Measurements from ENCODE around the gene CIP2A.

Gene CIP2A

DNA sequence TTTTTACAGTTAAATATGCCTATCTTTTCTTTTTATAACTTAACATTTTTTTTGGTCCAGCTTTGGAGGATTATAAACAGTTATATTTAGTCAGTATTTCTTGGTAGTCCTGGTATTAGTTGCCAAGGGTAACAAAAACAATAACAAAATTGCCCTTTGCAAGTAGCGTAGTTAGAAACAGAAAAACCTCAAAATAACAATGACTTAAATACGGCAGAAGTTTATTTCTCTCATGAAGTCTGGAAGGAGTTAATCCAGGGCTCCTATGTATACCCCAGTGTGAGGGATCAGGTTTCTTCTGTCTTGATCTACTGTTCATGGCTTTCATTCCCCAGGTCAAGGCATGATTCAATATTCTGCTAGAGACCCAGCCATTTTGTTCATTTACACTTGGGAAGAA lies 64.7 kb downstream of the CIP2A start:
- no peak for DNase-seq
- TF ChIP-seq CTCF (IDR thresholded peaks at IDR 0.05; ENCODE audit: low read length): no peak
- no peak for TF ChIP-seq EZH2phosphoT487 (IDR thresholded peaks at IDR 0.05; ENCODE audit: low read length)
- TF ChIP-seq EZH2 (optimal IDR thresholded peaks at IDR 0.05; ENCODE audit: low read depth, low read length): no peak
- no peaks in the 10 kb centered on the region for H3K9me3 ChIP-seq (replicated peaks; ENCODE audit: insufficient read depth, low read length)
- H3K4me3 ChIP-seq (ENCODE audit: low read length): no peak overlapping the region
- no peaks in the 10 kb centered on the region for H3F3A ChIP-seq (ENCODE audit: insufficient read depth, low read length)
- H4K20me1 ChIP-seq (ENCODE audit: insufficient read depth, low read length): no peaks in the 10 kb centered on the region
- no peaks in the 10 kb centered on the region for H3K36me3 ChIP-seq (replicated peaks; ENCODE audit: insufficient read depth, low read length)
- H3K4me1 ChIP-seq (ENCODE audit: low read length): peaks cover 5% of the 10 kb centered on the region
- H3K9ac ChIP-seq (ENCODE audit: low read length): no peak overlapping the region
- H3K27ac ChIP-seq (ENCODE audit: low read length): no peak overlapping the region
- no peaks in the 10 kb centered on the region for H3K9me2 ChIP-seq (replicated peaks; ENCODE audit: insufficient read depth, low read length)
- no peak overlapping the region for H3K4me2 ChIP-seq (ENCODE audit: low read depth, low read length)
- no peaks in the 10 kb centered on the region for H3K79me2 ChIP-seq (ENCODE audit: low read length)
- H3K27me3 ChIP-seq (replicated peaks; ENCODE audit: insufficient read depth, low read length): no peaks in the 10 kb centered on the region
- H2AFZ ChIP-seq (ENCODE audit: low read length): no peak overlapping the region

DNA sequence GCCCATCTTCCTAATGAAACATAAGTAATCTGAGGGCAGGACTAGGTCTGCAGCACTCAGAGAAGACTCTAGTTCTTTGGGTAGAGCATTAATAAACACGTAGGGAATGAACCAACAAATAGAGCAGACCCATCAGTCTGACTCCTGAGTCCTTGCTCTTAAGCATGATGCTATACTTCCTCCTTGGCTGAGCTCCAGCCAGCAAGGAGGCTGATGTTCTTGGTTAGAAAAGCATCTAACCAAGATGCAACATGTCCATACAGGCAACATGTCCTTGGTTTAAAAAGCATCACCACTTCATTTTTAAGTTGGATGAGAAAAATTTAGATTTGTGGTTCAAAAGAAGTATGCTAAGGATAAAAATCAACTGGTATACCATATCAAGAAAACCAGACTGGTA lies 70.3 kb downstream of the CIP2A start:
- H3K9ac ChIP-seq (ENCODE audit: low read length): no peak overlapping the region
- no peaks in the 10 kb centered on the region for H4K20me1 ChIP-seq (ENCODE audit: insufficient read depth, low read length)
- H3K27me3 ChIP-seq (replicated peaks; ENCODE audit: insufficient read depth, low read length): no peaks in the 10 kb centered on the region
- no peaks in the 10 kb centered on the region for H3K36me3 ChIP-seq (replicated peaks; ENCODE audit: insufficient read depth, low read length)
- DNase-seq: no peak
- no peak overlapping the region for H3K4me2 ChIP-seq (ENCODE audit: low read depth, low read length)
- H3K9me3 ChIP-seq (replicated peaks; ENCODE audit: insufficient read depth, low read length): no peaks in the 10 kb centered on the region
- TF ChIP-seq CTCF (IDR thresholded peaks at IDR 0.05; ENCODE audit: low read length): no peak
- no peak for TF ChIP-seq EZH2 (optimal IDR thresholded peaks at IDR 0.05; ENCODE audit: low read depth, low read length)
- TF ChIP-seq EZH2phosphoT487 (IDR thresholded peaks at IDR 0.05; ENCODE audit: low read length): no peak
- H2AFZ ChIP-seq (ENCODE audit: low read length): no peak overlapping the region
- no peak overlapping the region for H3K4me3 ChIP-seq (ENCODE audit: low read length)
- H3F3A ChIP-seq (ENCODE audit: insufficient read depth, low read length): no peaks in the 10 kb centered on the region
- no peaks in the 10 kb centered on the region for H3K79me2 ChIP-seq (ENCODE audit: low read length)
- H3K4me1 ChIP-seq (ENCODE audit: low read length): no peaks in the 10 kb centered on the region
- H3K9me2 ChIP-seq (replicated peaks; ENCODE audit: insufficient read depth, low read length): no peaks in the 10 kb centered on the region
- H3K27ac ChIP-seq (ENCODE audit: low read length): no peak overlapping the region

DNA sequence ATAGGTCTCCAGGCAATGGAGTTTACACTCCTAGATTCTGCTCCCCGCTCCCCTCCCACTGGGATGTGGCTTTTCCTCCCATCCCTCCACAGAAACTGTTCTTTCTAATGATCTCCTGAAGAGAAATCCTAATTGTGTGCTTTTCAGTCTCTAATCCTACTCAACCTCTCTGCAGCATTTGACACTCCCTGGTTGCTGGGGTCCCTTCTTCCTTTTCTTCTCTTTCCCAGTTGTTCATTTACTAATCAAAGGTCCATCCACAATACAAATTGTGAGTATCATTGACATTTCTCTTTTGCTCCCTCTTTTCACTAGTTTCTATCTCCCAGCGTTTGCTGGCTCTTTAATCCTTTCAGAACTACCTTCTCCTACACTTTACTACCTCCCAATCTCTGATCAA lies 72.4 kb downstream of the CIP2A start:
- Histone ChIP-seq H3K36me3 (replicated peaks; ENCODE audit: insufficient read depth, low read length) (no peaks in the 10 kb centered on the region), H3K4me3 (ENCODE audit: low read length) (no peak overlapping the region), H3K27me3 (replicated peaks; ENCODE audit: insufficient read depth, low read length) (no peaks in the 10 kb centered on the region), H3K79me2 (ENCODE audit: low read length) (no peaks in the 10 kb centered on the region), H3K27ac (ENCODE audit: low read length) (no peak overlapping the region), H3K9ac (ENCODE audit: low read length) (no peak overlapping the region), H3K4me1 (ENCODE audit: low read length) (0 out of 2 replicates have a peak, but pooled peaks cover 5% of the 10 kb centered on the region), H3F3A (ENCODE audit: insufficient read depth, low read length) (no peaks in the 10 kb centered on the region), H3K4me2 (ENCODE audit: low read depth, low read length) (no peak overlapping the region), H3K9me3 (replicated peaks; ENCODE audit: insufficient read depth, low read length) (no peaks in the 10 kb centered on the region), H3K9me2 (replicated peaks; ENCODE audit: insufficient read depth, low read length) (no peaks in the 10 kb centered on the region), H2AFZ (ENCODE audit: low read length) (no peak overlapping the region), H4K20me1 (ENCODE audit: insufficient read depth, low read length) (no peaks in the 10 kb centered on the region)
- no peak for DNase-seq
- TF ChIP-seq EZH2phosphoT487 (IDR thresholded peaks at IDR 0.05; ENCODE audit: low read length): no peak
- TF ChIP-seq EZH2 (optimal IDR thresholded peaks at IDR 0.05; ENCODE audit: low read depth, low read length): no peak

GRCh38 chr3:108513961-108514360 lies 75.3 kb downstream of the CIP2A start:
- H3K27ac ChIP-seq (ENCODE audit: low read length): no peak overlapping the region
- no peaks in the 10 kb centered on the region for H3K9me3 ChIP-seq (replicated peaks; ENCODE audit: insufficient read depth, low read length)
- H3K4me1 ChIP-seq (ENCODE audit: low read length): 0 out of 2 replicates have a peak, but pooled peaks cover 5% of the 10 kb centered on the region
- H3K9ac ChIP-seq (ENCODE audit: low read length): no peak overlapping the region
- no peaks in the 10 kb centered on the region for H3K79me2 ChIP-seq (ENCODE audit: low read length)
- H3F3A ChIP-seq (ENCODE audit: insufficient read depth, low read length): no peaks in the 10 kb centered on the region
- H3K27me3 ChIP-seq (replicated peaks; ENCODE audit: insufficient read depth, low read length): no peaks in the 10 kb centered on the region
- no peak for DNase-seq
- TF ChIP-seq EZH2phosphoT487 (IDR thresholded peaks at IDR 0.05; ENCODE audit: low read length) (no peak), CTCF (IDR thresholded peaks at IDR 0.05; ENCODE audit: low read length) (no peak), EZH2 (optimal IDR thresholded peaks at IDR 0.05; ENCODE audit: low read depth, low read length) (no peak)
- H3K9me2 ChIP-seq (replicated peaks; ENCODE audit: insufficient read depth, low read length): no peaks in the 10 kb centered on the region
- H4K20me1 ChIP-seq (ENCODE audit: insufficient read depth, low read length): no peaks in the 10 kb centered on the region
- no peak overlapping the region for H3K4me3 ChIP-seq (ENCODE audit: low read length)
- H2AFZ ChIP-seq (ENCODE audit: low read length): 0 out of 2 replicates have a peak overlapping the region, but pooled peaks have one; percentile 39
- H3K36me3 ChIP-seq (replicated peaks; ENCODE audit: insufficient read depth, low read length): no peaks in the 10 kb centered on the region
- no peak overlapping the region for H3K4me2 ChIP-seq (ENCODE audit: low read depth, low read length)

Measured in MM.1S (cell line).